Colonic mucosa (tissue), 4 donors: Measurements from ENCODE around the gene SPG11. TPM values are rescaled to one million over a fixed set of nuclear protein-coding genes. Genes with fewer than 3 reads are reported as not detected.
"Not testable (repeated sequence)": the region's sequence is repeated elsewhere in the genome, so short reads cannot be mapped to it uniquely, and the experiment has no call there.

Experiments used
- DNase-seq: peaks from one replicate; pipeline ENCODE4 v3.0.0-alpha.2; 2020
- H3K27ac ChIP-seq: fragments of 200-600 bp; one replicate; pipeline ENCODE4 v1.8.0; 2021
- H3K27me3 ChIP-seq: fragments of 200-600 bp; one replicate; pipeline ENCODE4 v1.8.0; 2021
- H3K36me3 ChIP-seq: fragments of 200-600 bp; one replicate; pipeline ENCODE4 v1.8.0; 2021
- H3K4me1 ChIP-seq: fragments of 200-600 bp; one replicate; pipeline ENCODE4 v1.8.0; 2021; ENCODE audit warnings: mild to moderate bottlenecking
- H3K4me3 ChIP-seq: fragments of 200-600 bp; one replicate; pipeline ENCODE4 v1.8.0; 2021
- H3K9ac ChIP-seq, 2 donors: one replicate each; pipeline ENCODE4 v1.7.0; 2013; ENCODE audit warnings: control low read depth in 2 of 2, low read depth in 2 of 2, low read length in 2 of 2
- H3K9me3 ChIP-seq: fragments of 200-600 bp; one replicate; pipeline ENCODE4 v1.8.0; 2021
- intact Hi-C: fragments of 100-400 bp; cut with DNase I; formaldehyde crosslinking; loops from one replicate; pipeline ENCODE4 v1.14.1; 2022
- total RNA-seq, 2 donors: library from RNA; stranded (reverse); fragmentation: NEBNext Ultra II Directional in 1 of 2; extraction: Animal tissue kit (Norgen Biotek cat#: 25700) in 1 of 2; gene quantifications; one replicate each; pipeline ENCODE4 v1.2.1, GENCODE V29; 2021
- TF ChIP-seq, protein P1 (sequence below): fragments of 200-600 bp; IDR thresholded peaks from one replicate; pipeline ENCODE4 v1.8.0; 2022; ENCODE audit warnings: antibody characterized with exemption, mild to moderate bottlenecking
- donor health status: healthy.
- donor health status: DM: no; HTN: no; CAD: no.
- donor health status: DM: no; HTN: no; CAD: no.

Gene SPG11
- total RNA-seq, 2 donors from 2014 or later: 79.3 to 95.3 TPM

- intact Hi-C loops: no loop called here
- Histone ChIP-seq H3K36me3 (peaks cover 26% of the 10 kb centered on the region), H3K27ac (no peak overlapping the region), H3K9me3 (no peaks in the 10 kb centered on the region), H3K9ac (no peak overlapping the region), H3K4me3 (no peak overlapping the region), H3K4me1 (no peaks in the 10 kb centered on the region), H3K27me3 (no peaks in the 10 kb centered on the region)
- DNase-seq: no peak
- TF ChIP-seq, protein P1, sequence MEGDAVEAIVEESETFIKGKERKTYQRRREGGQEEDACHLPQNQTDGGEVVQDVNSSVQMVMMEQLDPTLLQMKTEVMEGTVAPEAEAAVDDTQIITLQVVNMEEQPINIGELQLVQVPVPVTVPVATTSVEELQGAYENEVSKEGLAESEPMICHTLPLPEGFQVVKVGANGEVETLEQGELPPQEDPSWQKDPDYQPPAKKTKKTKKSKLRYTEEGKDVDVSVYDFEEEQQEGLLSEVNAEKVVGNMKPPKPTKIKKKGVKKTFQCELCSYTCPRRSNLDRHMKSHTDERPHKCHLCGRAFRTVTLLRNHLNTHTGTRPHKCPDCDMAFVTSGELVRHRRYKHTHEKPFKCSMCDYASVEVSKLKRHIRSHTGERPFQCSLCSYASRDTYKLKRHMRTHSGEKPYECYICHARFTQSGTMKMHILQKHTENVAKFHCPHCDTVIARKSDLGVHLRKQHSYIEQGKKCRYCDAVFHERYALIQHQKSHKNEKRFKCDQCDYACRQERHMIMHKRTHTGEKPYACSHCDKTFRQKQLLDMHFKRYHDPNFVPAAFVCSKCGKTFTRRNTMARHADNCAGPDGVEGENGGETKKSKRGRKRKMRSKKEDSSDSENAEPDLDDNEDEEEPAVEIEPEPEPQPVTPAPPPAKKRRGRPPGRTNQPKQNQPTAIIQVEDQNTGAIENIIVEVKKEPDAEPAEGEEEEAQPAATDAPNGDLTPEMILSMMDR: no peak
These were observed 108.3 kb downstream of the SPG11 start for GRCh38 chr15:44554934-44555723.

- no peak overlapping the region for H3K27ac ChIP-seq
- intact Hi-C loops: no loop called here
- H3K9ac ChIP-seq: no peak overlapping the region
- TF ChIP-seq, protein P1: no peak
- H3K36me3 ChIP-seq: peaks cover 15% of the 10 kb centered on the region
- no peak for DNase-seq
- peaks cover 4% of the 10 kb centered on the region for H3K4me1 ChIP-seq
- no peak overlapping the region for H3K4me3 ChIP-seq
- no peaks in the 10 kb centered on the region for H3K27me3 ChIP-seq
- H3K9me3 ChIP-seq: no peaks in the 10 kb centered on the region
These were observed 112.7 kb downstream of the SPG11 start for GRCh38 chr15:44550734-44551133.

DNA sequence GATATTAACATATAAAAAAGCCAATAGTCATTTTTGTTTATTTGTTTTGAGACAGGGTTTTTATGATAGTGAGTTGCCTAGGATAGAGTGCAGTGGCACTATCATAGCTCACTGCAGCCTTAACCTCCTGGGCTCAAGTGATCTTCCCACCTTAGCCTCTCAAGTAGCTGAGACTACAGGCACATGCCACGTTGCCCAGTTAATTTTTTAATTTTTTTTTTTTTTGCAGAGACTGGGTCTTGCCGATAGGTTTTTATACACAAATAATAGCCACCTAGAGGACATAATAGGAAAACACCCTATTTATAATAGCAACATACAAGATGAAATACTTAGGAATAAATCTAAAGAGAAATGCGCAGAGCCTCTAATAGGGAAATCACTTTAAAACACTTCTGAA, 113.2 kb downstream of the SPG11 start:
- intact Hi-C loops: no loop called here
- DNase-seq: no peak
- peaks cover 15% of the 10 kb centered on the region for H3K36me3 ChIP-seq

DNA sequence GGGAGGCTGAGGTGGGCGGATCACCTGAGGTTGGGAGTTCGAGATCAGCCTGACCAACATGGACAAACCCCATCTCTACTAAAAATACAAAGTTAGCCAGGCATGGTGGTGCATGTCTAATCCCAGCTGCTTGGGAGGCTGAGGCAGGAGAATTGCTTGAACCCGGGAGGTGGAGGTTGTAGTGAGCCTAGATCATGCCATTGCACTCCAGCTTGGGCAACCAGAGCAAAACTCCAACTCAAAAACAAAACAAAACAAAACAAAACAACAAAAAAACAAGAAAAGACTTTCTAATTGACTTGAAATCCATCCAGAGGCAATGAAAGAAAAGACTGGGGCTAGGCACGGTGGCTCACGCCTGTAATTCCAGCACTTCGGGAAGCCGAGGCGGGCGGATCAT, 114.3 kb downstream of the SPG11 start:
- H3K4me1 ChIP-seq, H3K27ac ChIP-seq, intact Hi-C loops, H3K4me3 ChIP-seq, H3K9me3 ChIP-seq, DNase-seq, H3K27me3 ChIP-seq, H3K9ac ChIP-seq: not testable (repeated sequence)
- H3K36me3 ChIP-seq: peaks cover 15% of the 10 kb centered on the region

More for the DNA sequence above, 113.2 kb downstream of the SPG11 start:
- TF ChIP-seq, protein P1: peak; percentile 32
- Histone ChIP-seq H3K9me3 (no peaks in the 10 kb centered on the region), H3K4me3 (no peak overlapping the region), H3K9ac (no peak overlapping the region), H3K27ac (no peak overlapping the region), H3K27me3 (no peaks in the 10 kb centered on the region), H3K4me1 (peaks cover 4% of the 10 kb centered on the region)

- no peak overlapping the region for H3K27ac ChIP-seq
These were observed 117.3 kb downstream of the SPG11 start for GRCh38 chr15:44545913-44546802.

DNA sequence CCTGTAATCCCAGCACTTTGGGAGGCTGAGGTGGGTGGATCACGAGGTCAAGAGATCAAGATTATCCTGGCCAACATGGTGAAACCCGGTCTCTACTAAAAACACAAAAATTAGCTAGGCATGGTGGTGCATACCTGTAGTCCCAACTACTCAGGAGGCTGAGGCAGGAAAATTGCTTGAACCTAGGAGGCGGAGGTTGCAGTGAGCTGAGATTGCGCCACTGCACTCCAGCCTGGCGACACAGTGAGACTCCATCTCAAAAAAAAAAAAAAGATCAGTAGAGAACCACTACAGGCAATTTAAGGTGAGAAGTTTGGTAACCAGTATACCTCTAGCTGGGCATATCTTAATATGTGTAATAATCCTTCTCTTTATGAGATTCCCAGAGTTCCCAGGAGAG, 118.7 kb downstream of the SPG11 start:
- DNase-seq, intact Hi-C loops, H3K4me1 ChIP-seq, H3K4me3 ChIP-seq, H3K36me3 ChIP-seq, H3K27me3 ChIP-seq, H3K27ac ChIP-seq, H3K9me3 ChIP-seq, H3K9ac ChIP-seq: not testable (repeated sequence)

More at GRCh38 chr15:44545913-44546802, 117.3 kb downstream of the SPG11 start:
- no peaks in the 10 kb centered on the region for H3K36me3 ChIP-seq
- no peak for DNase-seq
- H3K9me3 ChIP-seq: no peaks in the 10 kb centered on the region
- intact Hi-C loops: no loop called here
- no peak overlapping the region for H3K4me3 ChIP-seq
- H3K9ac ChIP-seq: no peak overlapping the region
- H3K4me1 ChIP-seq: peaks cover 4% of the 10 kb centered on the region
- H3K27me3 ChIP-seq: no peaks in the 10 kb centered on the region
- TF ChIP-seq, protein P1: no peak
